ENCODE measurements around the gene SH2D3C. TPM values are rescaled to one million over a fixed set of nuclear protein-coding genes. Genes with fewer than 3 reads are reported as not detected.

Gene SH2D3C
- total and polyA plus RNA-seq, 9 of the 15 experiments (the other 6 are each of a cell fraction or from before 2014, with no cell fraction given): 0.03 to 1.2 (median 0.22) TPM; not detected in 1

- intact Hi-C loops (cut with micrococcal nuclease): no loop called here
- in situ Hi-C loops (cut with MboI): no loop called here
- H3K4me1 ChIP-seq (replicated peaks in 1 of 2; ENCODE audit: control insufficient read depth in 2 of 2, insufficient read depth in 2 of 2, low read length in 2 of 2): peaks cover 0 to 47% of the 10 kb centered on the region in 2 experiments; a peak in 2 of 5 replicates
- H3K4me3 ChIP-seq: no peak overlapping the region
- no peaks in the 10 kb centered on the region for H4K20me1 ChIP-seq (replicated peaks; ENCODE audit: control insufficient read depth, insufficient read depth, low read length)
- ChIA-PET CTCF (ENCODE audit: low intra/inter-chr PET ratio) (no interaction called here), POLR2A (interaction anchor here (0.7 to 1.2 kb wide), 2 partner anchors 12 to 26 kb away, joined by 3 read pairs; partner anchors contain the start of gene TOR2A)
- H3K9ac ChIP-seq (ENCODE audit: insufficient read depth in 1 of 2, low read depth in 2 of 2, low read length in 2 of 2): no peak overlapping the region
- H3K27me3 ChIP-seq (ENCODE audit: control insufficient read depth in 2 of 2, insufficient read depth in 2 of 2, low read length in 2 of 2): no peaks in the 10 kb centered on the region
- no peak overlapping the region for H3K4me2 ChIP-seq (ENCODE audit: insufficient read depth, low read length)
- no peaks in the 10 kb centered on the region for H3K9me1 ChIP-seq (ENCODE audit: control insufficient read depth, insufficient read depth, low read length)
- H3K36me3 ChIP-seq (ENCODE audit: control insufficient read depth, insufficient read depth, low read length): no peaks in the 10 kb centered on the region
- H2AFZ ChIP-seq (ENCODE audit: low read depth, low read length): no peak overlapping the region
- H3K79me2 ChIP-seq (ENCODE audit: control insufficient read depth, insufficient read depth, low read length): no peaks in the 10 kb centered on the region
- ATAC-seq (no peak), DNase-seq (ENCODE audit: extremely low read depth in 1 of 4, low spot score in 3 of 4) (no peak), FAIRE-seq (no peak)
- H3K9me3 ChIP-seq (replicated peaks; ENCODE audit: control insufficient read depth, insufficient read depth, low read depth, low read length): 0 out of 2 replicates have a peak, but pooled peaks cover 4% of the 10 kb centered on the region
- no peak overlapping the region for H3K27ac ChIP-seq (ENCODE audit: extremely low read depth, low read depth, low read length)
- 90% methylated on average over 8 of the region's 8 CpGs for WGBS (ENCODE audit: insufficient coverage, low coverage, missing lambda C conversion rate)
- no TSS peak for BruUV-seq (replicated peaks)
- peak in 1 of 2 experiments; percentile 17; a peak in 1 of 4 replicates for TF ChIP-seq KDM1A (IDR thresholded peaks at IDR 0.05)
- TF ChIP-seq CBX3 (IDR thresholded peaks at IDR 0.05; ENCODE audit: borderline replicate concordance in 1 of 2, low read length in 2 of 2): peak in 1 of 2 experiments; percentile 53; a peak in 1 of 3 replicates
- TF ChIP-seq BCOR (IDR thresholded peaks at IDR 0.05): peak; percentile 65
- TF ChIP-seq CUX1 (CRISPR knock-in tag; IDR thresholded peaks at IDR 0.05): no peak
- TF ChIP-seq TRIM24 (IDR thresholded peaks at IDR 0.05): peak in 1 of 2 experiments; percentile 42; a peak in 1 of 4 replicates
- TF ChIP-seq NUFIP1 (IDR thresholded peaks at IDR 0.05; ENCODE audit: partially characterized antibody): no peak
- peak; percentile 85 for TF ChIP-seq ZNF316 (IDR thresholded peaks at IDR 0.05)
- peak; percentile 66 for TF ChIP-seq TRIM28 (IDR thresholded peaks at IDR 0.05)
- TF ChIP-seq MAX (CRISPR knock-in tag; IDR thresholded peaks at IDR 0.05): no peak
- peak; percentile 58; the same call in 1 of the 2 replicates for TF ChIP-seq ZBTB33 (CRISPR knock-in tag; IDR thresholded peaks at IDR 0.05)
- peak; percentile 52; the same call in 1 of the 2 replicates for TF ChIP-seq ADNP (tag; IDR thresholded peaks at IDR 0.05)
- no peak for TF ChIP-seq ZNF41 (CRISPR knock-in tag; conservative IDR thresholded peaks at IDR 0.05)
- no peak for TF ChIP-seq ZNF282 (CRISPR knock-in tag; IDR thresholded peaks at IDR 0.05)
- TF ChIP-seq ATF7 (IDR thresholded peaks at IDR 0.05): 0 out of 2 replicates have a peak, but pooled peaks have one; percentile 20
- no peak for TF ChIP-seq HES1 (IDR thresholded peaks at IDR 0.05; ENCODE audit: low read depth)
Measured at GRCh38 chr9:127708952-127709587, 69.4 kb downstream of the SH2D3C start.

Measured in K562 (cell line).